ENCODE measurements around the gene RAB1B.

DNA sequence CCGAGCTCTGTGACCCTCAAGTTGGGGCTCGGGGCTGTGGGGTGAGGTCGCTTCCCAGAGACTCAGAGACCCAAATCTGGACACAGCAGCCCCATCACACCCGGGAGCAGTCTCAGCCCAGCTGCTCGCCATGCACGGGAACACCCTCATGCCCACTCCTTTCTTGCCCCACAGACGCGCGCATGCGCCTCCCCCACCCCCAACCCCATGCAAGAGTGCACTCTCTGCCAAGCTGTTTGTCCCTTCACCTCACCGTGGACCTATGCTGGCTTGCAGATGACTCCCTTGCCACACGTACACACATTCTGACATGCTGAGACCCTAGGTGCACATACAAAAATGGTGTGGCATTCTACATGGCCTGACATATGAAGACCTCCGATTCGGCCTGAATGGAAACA, 48.9 kb downstream of the RAB1B start:
- TF ChIP-seq CTCF (IDR thresholded peaks at IDR 0.05), result no peak
- TF ChIP-seq POLR2AphosphoS5 (IDR thresholded peaks at IDR 0.05), result no peak
- no peak for TF ChIP-seq POLR2A (IDR thresholded peaks at IDR 0.05)

Data from transverse colon (tissue), 4 donors.